HepG2 (cell line): ENCODE measurements around the gene VAC14. TPM values are rescaled to one million over a fixed set of nuclear protein-coding genes. Genes with fewer than 3 reads are reported as not detected.

Source experiments
- AFF4 ChIP-seq: sonication (generic); formaldehyde crosslinking; IDR thresholded peaks from 2 replicates; pipeline ENCODE4 v1.4.0; 2020; ENCODE audit warnings: missing genetic modification reagents
- KAT7 ChIP-seq: IDR thresholded peaks from 2 replicates; pipeline ENCODE4 v1.6.1; 2018; ENCODE audit warnings: borderline replicate concordance, missing compliant biosample characterization
- MEIS1 ChIP-seq: sonication (generic); formaldehyde crosslinking; IDR thresholded peaks from 2 replicates; pipeline ENCODE4 v1.9.0; 2021; ENCODE audit warnings: mild to moderate bottlenecking, missing genetic modification reagents, moderate library complexity, borderline replicate concordance
- RBFOX2 ChIP-seq: fragments of 200-400 bp; formaldehyde crosslinking; IDR thresholded peaks from 2 replicates; pipeline ENCODE4 v1.6.1; 2017; ENCODE audit warnings: low read depth, mild to moderate bottlenecking, low read length
- SP140L ChIP-seq: sonication (generic); formaldehyde crosslinking; IDR thresholded peaks from 2 replicates; pipeline ENCODE4 v1.4.0; 2020; ENCODE audit warnings: missing genetic modification reagents, borderline replicate concordance
- ZFY ChIP-seq: sonication (generic); formaldehyde crosslinking; IDR thresholded peaks from 2 replicates; pipeline ENCODE4 v1.4.0; 2020; ENCODE audit warnings: missing genetic modification reagents
- ZGPAT ChIP-seq: IDR thresholded peaks from 2 replicates; pipeline ENCODE4 v1.6.1; 2016; ENCODE audit warnings: mild to moderate bottlenecking
- ZHX2 ChIP-seq, 2 experiments: sonication (generic) in 1 of 2; formaldehyde crosslinking in 1 of 2; IDR thresholded peaks; 2 replicates each; pipeline versions ENCODE4 v1.6.1 to v1.9.0; 2014 to 2022; ENCODE audit warnings: antibody characterized with exemption in 1 of 2, borderline replicate concordance in 1 of 2, inconsistent platforms in 1 of 2, low read depth in 1 of 2, missing genetic modification reagents in 1 of 2
- ZNF136 ChIP-seq: sonication (generic); formaldehyde crosslinking; IDR thresholded peaks from 2 replicates; pipeline ENCODE4 v1.8.1; 2022; ENCODE audit warnings: low read depth, mild to moderate bottlenecking, moderate library complexity, missing genetic modification reagents
- ZNF274 ChIP-seq: sonication (generic); formaldehyde crosslinking; IDR thresholded peaks from 2 replicates; pipeline ENCODE4 v1.5.1; 2020; ENCODE audit warnings: mild to moderate bottlenecking, missing genetic modification reagents
- ZNF552 ChIP-seq: sonication (generic); formaldehyde crosslinking; IDR thresholded peaks from 2 replicates; pipeline ENCODE4 v1.9.0; 2022; ENCODE audit warnings: missing genetic modification reagents, mild to moderate bottlenecking, borderline replicate concordance
- ZNF639 ChIP-seq: conservative IDR thresholded peaks from 2 replicates; pipeline ENCODE4 v1.6.1; 2018; ENCODE audit warnings: missing genetic modification reagents
- ZNF747 ChIP-seq: sonication (generic); formaldehyde crosslinking; IDR thresholded peaks from 2 replicates; pipeline ENCODE4 v1.8.1; 2023; ENCODE audit warnings: missing genetic modification reagents, mild to moderate bottlenecking, borderline replicate concordance
- ZNF773 ChIP-seq: sonication (generic); formaldehyde crosslinking; IDR thresholded peaks from 2 replicates; pipeline ENCODE4 v1.4.0; 2020; ENCODE audit warnings: missing genetic modification reagents, borderline replicate concordance
- ZSCAN30 ChIP-seq: sonication (generic); formaldehyde crosslinking; IDR thresholded peaks from 2 replicates; pipeline ENCODE4 v1.5.0; 2020; ENCODE audit warnings: mild to moderate bottlenecking, missing genetic modification reagents
- polyA plus RNA-seq, 8 experiments: library from polyadenylated mRNA; depleted of rRNA in 3 of 8; stranded (reverse) in 7 of 8; unstranded in 1 of 8; fragments of >200 nt; fragmentation: Illumina TruSeq in 4 of 8; extraction: Trizol in 4 of 8; gene quantifications; 2 replicates each; pipeline versions ENCODE4 v1.2.1 to v1.2.3, GENCODE V29; 2011 to 2016; ENCODE audit warnings: low read depth in 4 of 8, missing spikeins in 1 of 8, mixed read lengths in 1 of 8; ENCODE audit not compliant: insufficient read depth in 1 of 8
- total RNA-seq, 5 experiments: library from RNA; depleted of rRNA; stranded (reverse); fragments of >200 nt; fragmentation: Illumina TruSeq; extraction: Trizol; gene quantifications; 2 replicates each; pipeline ENCODE4 v1.2.3, GENCODE V29; 2016; ENCODE audit warnings: low read depth in 1 of 5

Gene VAC14
- total and polyA plus RNA-seq, 2 of the 13 experiments (the other 11 are each of a cell fraction or from before 2014, with no cell fraction given) = 23.5 to 24.6 TPM

GRCh38 chr16:70681382-70682238, 119.3 kb downstream of the VAC14 start (continued):
- TF ChIP-seq RBFOX2 (peak; percentile 93), ZFY (CRISPR knock-in tag) (peak; percentile 96), ZGPAT (peak; percentile 60), ZNF747 (no peak), SP140L (CRISPR knock-in tag) (no peak; the same call in 1 of the 2 replicates), ZHX2 (IDR thresholded peaks at IDR 0.05; ENCODE audit: low read depth) (no peak), ZHX2 (CRISPR knock-in tag; IDR thresholded peaks at IDR 0.05; ENCODE audit: borderline replicate concordance) (no peak), ZNF136 (0 out of 2 replicates have a peak, but pooled peaks have one; percentile 24), ZSCAN30 (CRISPR knock-in tag) (no peak), ZNF639 (CRISPR knock-in tag) (no peak; the same call in 1 of the 2 replicates), ZNF274 (CRISPR knock-in tag) (no peak), MEIS1 (no peak; the same call in none of the 2 replicates), KAT7 (no peak), ZNF552 (CRISPR knock-in tag) (no peak), AFF4 (no peak; the same call in 1 of the 2 replicates), ZNF773 (CRISPR knock-in tag) (peak; percentile 62; the same call in 1 of the 2 replicates)
